GM21515 (cell line): ENCODE data around the gene TAGLN2.
"Not testable (repeated sequence)": the region's sequence is repeated elsewhere in the genome, so short reads cannot be mapped to it uniquely, and the experiment has no call there.

Source experiments
- ATAC-seq: cut with Tn5 transposase; IDR thresholded peaks from one replicate; pipeline ENCODE4 v1.9.1; 2021; ENCODE audit not compliant: unreplicated experiment

TAGLN2 gene

GRCh38 chr1:159922511-159923202 is 2.6 kb downstream of the TAGLN2 start:
- no peak for ATAC-seq

GRCh38 chr1:159921700-159922504 is 3.4 kb downstream of the TAGLN2 start:
- ATAC-seq, result no peak

- ATAC-seq, result peak; percentile 28
Observed at GRCh38 chr1:159921251-159921650, 4.1 kb downstream of the TAGLN2 start.

- ATAC-seq, result no peak
Observed at GRCh38 chr1:159920651-159921050, 4.7 kb downstream of the TAGLN2 start.

GRCh38 chr1:159920202-159920601 is 5.1 kb downstream of the TAGLN2 start:
- ATAC-seq, result no peak

GRCh38 chr1:159919236-159919865 is 6.0 kb downstream of the TAGLN2 start:
- no peak for ATAC-seq

- no peak for ATAC-seq
Observed at GRCh38 chr1:159918352-159919200, 6.7 kb downstream of the TAGLN2 start.

- ATAC-seq, result no peak
Observed at GRCh38 chr1:159917533-159918351, 7.6 kb downstream of the TAGLN2 start.

- ATAC-seq, result no peak
Observed at GRCh38 chr1:159916242-159917051, 8.9 kb downstream of the TAGLN2 start.

GRCh38 chr1:159915571-159916241 is 9.6 kb downstream of the TAGLN2 start:
- no peak for ATAC-seq

- ATAC-seq, result no peak
Observed at GRCh38 chr1:159914252-159915018, 10.9 kb downstream of the TAGLN2 start.

- no peak for ATAC-seq
Observed at GRCh38 chr1:159913451-159914192, 11.7 kb downstream of the TAGLN2 start.

GRCh38 chr1:159911326-159912070 is 13.8 kb downstream of the TAGLN2 start:
- no peak for ATAC-seq

GRCh38 chr1:159908031-159908940 is 17.0 kb downstream of the TAGLN2 start:
- ATAC-seq, result no peak

- no peak for ATAC-seq
Observed at GRCh38 chr1:159906960-159907359, 18.3 kb downstream of the TAGLN2 start.

GRCh38 chr1:159904036-159904435 is 21.3 kb downstream of the TAGLN2 start:
- not testable (repeated sequence) for ATAC-seq
